ENCODE measurements around the gene KSR1. TPM values are rescaled to one million over a fixed set of nuclear protein-coding genes. Genes with fewer than 3 reads are reported as not detected.

The KSR1 gene
- total and polyA plus RNA-seq, 2 experiments from 2014 or later: 7.8 to 53.2 TPM

DNA sequence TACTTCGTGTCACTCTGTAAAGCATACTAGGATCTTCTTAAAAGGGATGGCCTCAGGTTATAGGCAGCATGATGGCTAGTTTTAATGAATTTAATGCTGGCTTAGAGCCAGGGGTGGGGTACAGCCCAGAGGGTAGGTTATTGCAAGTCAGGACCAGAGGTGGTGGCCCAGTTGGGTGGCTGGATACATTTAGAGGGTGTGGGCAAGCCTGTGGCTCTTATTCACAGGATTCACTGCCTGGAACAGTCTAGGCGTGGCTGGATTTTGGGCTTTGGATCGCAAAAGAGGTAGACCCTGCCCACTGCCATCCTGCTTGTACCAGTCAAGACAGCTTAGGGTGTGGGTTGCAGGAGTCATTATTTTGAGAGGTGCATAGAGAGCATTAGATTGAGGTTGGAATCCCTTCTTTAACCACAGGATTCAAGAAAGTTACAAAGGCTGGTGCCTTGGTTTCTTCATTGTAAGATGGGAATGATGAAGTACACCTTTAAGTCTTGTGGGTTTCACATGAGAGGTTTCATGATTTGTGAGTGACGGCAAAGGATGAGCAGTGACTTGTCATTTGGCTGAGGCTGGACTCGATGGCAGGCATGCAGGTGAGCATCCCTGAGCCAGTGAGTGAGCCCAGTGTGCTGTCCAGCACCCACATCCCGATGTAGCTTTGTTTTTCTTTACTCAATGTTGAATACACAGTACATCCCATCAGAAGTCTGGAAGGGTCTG lies 85.2 kb downstream of the KSR1 start:
- Histone ChIP-seq H3F3A (replicated peaks; ENCODE audit: low read depth) (no peaks in the 10 kb centered on the region), H3K27me3 (ENCODE audit: insufficient read depth) (no peaks in the 10 kb centered on the region), H3K9me2 (ENCODE audit: insufficient read depth) (no peaks in the 10 kb centered on the region), H3K36me3 (ENCODE audit: insufficient read depth) (no peaks in the 10 kb centered on the region), H3K79me2 (replicated peaks; ENCODE audit: insufficient read depth) (peaks cover 93% of the 10 kb centered on the region), H3K4me2 (no peak overlapping the region), H3K4me3 (no peak overlapping the region), H2AFZ (no peak overlapping the region), H3K27ac (ENCODE audit: low read depth) (no peak overlapping the region), H3K4me1 (ENCODE audit: insufficient read depth) (no peaks in the 10 kb centered on the region; the same call in 1 of the 2 replicates), H4K20me1 (replicated peaks; ENCODE audit: insufficient read depth) (peaks cover 8% of the 10 kb centered on the region)
- Mint-ChIP-seq H3K36me3 (ENCODE audit: low read depth) (no peaks in the 10 kb centered on the region), H3K4me1 (peaks cover 24% of the 10 kb centered on the region), H3K27ac (0 out of 2 replicates have a peak overlapping the region, but pooled peaks have one; percentile 37), H3K4me3 (no peak overlapping the region), H3K9me3 (no peaks in the 10 kb centered on the region), H3K27me3 (ENCODE audit: insufficient read depth, low read depth, poor library complexity) (peaks cover 2% of the 10 kb centered on the region)
- DNase-seq (ENCODE audit: low spot score) (no peak), ATAC-seq (no peak)
- TF ChIP-seq ZNF114 (CRISPR knock-in tag; IDR thresholded peaks at IDR 0.05) (no peak), EZH2 (IDR thresholded peaks at IDR 0.05; ENCODE audit: low read depth, unreplicated experiment) (no peak), STAT1 (IDR thresholded peaks at IDR 0.05; ENCODE audit: unreplicated experiment) (no peak), POLR2AphosphoS5 (IDR thresholded peaks at IDR 0.05; ENCODE audit: low read depth) (no peak), ZNF331 (CRISPR knock-in tag; IDR thresholded peaks at IDR 0.05; ENCODE audit: low read depth) (no peak), NANOG (IDR thresholded peaks at IDR 0.05; ENCODE audit: borderline replicate concordance) (no peak), CREB1 (CRISPR knock-in tag; IDR thresholded peaks at IDR 0.05; ENCODE audit: low read depth) (no peak), EZH2phosphoT487 (IDR thresholded peaks at IDR 0.05; ENCODE audit: unreplicated experiment) (no peak), JUNB (IDR thresholded peaks at IDR 0.05; ENCODE audit: unreplicated experiment) (no peak)
- TF ChIP-seq, protein P1, sequence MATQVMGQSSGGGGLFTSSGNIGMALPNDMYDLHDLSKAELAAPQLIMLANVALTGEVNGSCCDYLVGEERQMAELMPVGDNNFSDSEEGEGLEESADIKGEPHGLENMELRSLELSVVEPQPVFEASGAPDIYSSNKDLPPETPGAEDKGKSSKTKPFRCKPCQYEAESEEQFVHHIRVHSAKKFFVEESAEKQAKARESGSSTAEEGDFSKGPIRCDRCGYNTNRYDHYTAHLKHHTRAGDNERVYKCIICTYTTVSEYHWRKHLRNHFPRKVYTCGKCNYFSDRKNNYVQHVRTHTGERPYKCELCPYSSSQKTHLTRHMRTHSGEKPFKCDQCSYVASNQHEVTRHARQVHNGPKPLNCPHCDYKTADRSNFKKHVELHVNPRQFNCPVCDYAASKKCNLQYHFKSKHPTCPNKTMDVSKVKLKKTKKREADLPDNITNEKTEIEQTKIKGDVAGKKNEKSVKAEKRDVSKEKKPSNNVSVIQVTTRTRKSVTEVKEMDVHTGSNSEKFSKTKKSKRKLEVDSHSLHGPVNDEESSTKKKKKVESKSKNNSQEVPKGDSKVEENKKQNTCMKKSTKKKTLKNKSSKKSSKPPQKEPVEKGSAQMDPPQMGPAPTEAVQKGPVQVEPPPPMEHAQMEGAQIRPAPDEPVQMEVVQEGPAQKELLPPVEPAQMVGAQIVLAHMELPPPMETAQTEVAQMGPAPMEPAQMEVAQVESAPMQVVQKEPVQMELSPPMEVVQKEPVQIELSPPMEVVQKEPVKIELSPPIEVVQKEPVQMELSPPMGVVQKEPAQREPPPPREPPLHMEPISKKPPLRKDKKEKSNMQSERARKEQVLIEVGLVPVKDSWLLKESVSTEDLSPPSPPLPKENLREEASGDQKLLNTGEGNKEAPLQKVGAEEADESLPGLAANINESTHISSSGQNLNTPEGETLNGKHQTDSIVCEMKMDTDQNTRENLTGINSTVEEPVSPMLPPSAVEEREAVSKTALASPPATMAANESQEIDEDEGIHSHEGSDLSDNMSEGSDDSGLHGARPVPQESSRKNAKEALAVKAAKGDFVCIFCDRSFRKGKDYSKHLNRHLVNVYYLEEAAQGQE (IDR thresholded peaks at IDR 0.05; ENCODE audit: unreplicated experiment): no peak
- TF ChIP-seq, protein P2, sequence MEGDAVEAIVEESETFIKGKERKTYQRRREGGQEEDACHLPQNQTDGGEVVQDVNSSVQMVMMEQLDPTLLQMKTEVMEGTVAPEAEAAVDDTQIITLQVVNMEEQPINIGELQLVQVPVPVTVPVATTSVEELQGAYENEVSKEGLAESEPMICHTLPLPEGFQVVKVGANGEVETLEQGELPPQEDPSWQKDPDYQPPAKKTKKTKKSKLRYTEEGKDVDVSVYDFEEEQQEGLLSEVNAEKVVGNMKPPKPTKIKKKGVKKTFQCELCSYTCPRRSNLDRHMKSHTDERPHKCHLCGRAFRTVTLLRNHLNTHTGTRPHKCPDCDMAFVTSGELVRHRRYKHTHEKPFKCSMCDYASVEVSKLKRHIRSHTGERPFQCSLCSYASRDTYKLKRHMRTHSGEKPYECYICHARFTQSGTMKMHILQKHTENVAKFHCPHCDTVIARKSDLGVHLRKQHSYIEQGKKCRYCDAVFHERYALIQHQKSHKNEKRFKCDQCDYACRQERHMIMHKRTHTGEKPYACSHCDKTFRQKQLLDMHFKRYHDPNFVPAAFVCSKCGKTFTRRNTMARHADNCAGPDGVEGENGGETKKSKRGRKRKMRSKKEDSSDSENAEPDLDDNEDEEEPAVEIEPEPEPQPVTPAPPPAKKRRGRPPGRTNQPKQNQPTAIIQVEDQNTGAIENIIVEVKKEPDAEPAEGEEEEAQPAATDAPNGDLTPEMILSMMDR (conservative IDR thresholded peaks at IDR 0.05; ENCODE audit: low read depth in 2 of 2): no peak
- TF ChIP-seq, protein P3, sequence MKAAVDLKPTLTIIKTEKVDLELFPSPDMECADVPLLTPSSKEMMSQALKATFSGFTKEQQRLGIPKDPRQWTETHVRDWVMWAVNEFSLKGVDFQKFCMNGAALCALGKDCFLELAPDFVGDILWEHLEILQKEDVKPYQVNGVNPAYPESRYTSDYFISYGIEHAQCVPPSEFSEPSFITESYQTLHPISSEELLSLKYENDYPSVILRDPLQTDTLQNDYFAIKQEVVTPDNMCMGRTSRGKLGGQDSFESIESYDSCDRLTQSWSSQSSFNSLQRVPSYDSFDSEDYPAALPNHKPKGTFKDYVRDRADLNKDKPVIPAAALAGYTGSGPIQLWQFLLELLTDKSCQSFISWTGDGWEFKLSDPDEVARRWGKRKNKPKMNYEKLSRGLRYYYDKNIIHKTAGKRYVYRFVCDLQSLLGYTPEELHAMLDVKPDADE (IDR thresholded peaks at IDR 0.05): no peak
- TF ChIP-seq, protein P4, sequence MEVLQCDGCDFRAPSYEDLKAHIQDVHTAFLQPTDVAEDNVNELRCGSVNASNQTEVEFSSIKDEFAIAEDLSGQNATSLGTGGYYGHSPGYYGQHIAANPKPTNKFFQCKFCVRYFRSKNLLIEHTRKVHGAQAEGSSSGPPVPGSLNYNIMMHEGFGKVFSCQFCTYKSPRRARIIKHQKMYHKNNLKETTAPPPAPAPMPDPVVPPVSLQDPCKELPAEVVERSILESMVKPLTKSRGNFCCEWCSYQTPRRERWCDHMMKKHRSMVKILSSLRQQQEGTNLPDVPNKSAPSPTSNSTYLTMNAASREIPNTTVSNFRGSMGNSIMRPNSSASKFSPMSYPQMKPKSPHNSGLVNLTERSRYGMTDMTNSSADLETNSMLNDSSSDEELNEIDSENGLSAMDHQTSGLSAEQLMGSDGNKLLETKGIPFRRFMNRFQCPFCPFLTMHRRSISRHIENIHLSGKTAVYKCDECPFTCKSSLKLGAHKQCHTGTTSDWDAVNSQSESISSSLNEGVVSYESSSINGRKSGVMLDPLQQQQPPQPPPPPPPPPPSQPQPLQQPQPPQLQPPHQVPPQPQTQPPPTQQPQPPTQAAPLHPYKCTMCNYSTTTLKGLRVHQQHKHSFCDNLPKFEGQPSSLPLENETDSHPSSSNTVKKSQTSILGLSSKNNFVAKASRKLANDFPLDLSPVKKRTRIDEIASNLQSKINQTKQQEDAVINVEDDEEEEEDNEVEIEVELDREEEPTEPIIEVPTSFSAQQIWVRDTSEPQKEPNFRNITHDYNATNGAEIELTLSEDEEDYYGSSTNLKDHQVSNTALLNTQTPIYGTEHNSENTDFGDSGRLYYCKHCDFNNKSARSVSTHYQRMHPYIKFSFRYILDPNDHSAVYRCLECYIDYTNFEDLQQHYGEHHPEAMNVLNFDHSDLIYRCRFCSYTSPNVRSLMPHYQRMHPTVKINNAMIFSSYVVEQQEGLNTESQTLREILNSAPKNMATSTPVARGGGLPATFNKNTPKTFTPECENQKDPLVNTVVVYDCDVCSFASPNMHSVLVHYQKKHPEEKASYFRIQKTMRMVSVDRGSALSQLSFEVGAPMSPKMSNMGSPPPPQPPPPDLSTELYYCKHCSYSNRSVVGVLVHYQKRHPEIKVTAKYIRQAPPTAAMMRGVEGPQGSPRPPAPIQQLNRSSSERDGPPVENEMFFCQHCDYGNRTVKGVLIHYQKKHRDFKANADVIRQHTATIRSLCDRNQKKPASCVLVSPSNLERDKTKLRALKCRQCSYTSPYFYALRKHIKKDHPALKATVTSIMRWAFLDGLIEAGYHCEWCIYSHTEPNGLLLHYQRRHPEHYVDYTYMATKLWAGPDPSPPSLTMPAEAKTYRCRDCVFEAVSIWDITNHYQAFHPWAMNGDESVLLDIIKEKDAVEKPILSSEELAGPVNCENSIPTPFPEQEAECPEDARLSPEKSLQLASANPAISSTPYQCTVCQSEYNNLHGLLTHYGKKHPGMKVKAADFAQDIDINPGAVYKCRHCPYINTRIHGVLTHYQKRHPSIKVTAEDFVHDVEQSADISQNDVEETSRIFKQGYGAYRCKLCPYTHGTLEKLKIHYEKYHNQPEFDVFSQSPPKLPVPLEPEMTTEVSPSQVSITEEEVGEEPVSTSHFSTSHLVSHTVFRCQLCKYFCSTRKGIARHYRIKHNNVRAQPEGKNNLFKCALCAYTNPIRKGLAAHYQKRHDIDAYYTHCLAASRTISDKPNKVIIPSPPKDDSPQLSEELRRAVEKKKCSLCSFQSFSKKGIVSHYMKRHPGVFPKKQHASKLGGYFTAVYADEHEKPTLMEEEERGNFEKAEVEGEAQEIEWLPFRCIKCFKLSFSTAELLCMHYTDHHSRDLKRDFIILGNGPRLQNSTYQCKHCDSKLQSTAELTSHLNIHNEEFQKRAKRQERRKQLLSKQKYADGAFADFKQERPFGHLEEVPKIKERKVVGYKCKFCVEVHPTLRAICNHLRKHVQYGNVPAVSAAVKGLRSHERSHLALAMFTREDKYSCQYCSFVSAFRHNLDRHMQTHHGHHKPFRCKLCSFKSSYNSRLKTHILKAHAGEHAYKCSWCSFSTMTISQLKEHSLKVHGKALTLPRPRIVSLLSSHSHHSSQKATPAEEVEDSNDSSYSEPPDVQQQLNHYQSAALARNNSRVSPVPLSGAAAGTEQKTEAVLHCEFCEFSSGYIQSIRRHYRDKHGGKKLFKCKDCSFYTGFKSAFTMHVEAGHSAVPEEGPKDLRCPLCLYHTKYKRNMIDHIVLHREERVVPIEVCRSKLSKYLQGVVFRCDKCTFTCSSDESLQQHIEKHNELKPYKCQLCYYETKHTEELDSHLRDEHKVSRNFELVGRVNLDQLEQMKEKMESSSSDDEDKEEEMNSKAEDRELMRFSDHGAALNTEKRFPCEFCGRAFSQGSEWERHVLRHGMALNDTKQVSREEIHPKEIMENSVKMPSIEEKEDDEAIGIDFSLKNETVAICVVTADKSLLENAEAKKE (CRISPR knock-in tag; IDR thresholded peaks at IDR 0.05): no peak
